MM.1S (cell line): ENCODE results near the gene ADTRP.

Experiments used
- CTCF ChIP-seq: fragments of 300-600 bp; sonication (generic); IDR thresholded peaks from 2 replicates; pipeline ENCODE4 v1.5.1; 2016; ENCODE audit warnings: antibody characterized with exemption, low read length, mixed read lengths
- EZH2phosphoT487 ChIP-seq: fragments of 300-600 bp; sonication (generic); IDR thresholded peaks from 2 replicates; pipeline ENCODE4 v1.6.1; 2018; ENCODE audit warnings: antibody characterized with exemption, low read length

DNA sequence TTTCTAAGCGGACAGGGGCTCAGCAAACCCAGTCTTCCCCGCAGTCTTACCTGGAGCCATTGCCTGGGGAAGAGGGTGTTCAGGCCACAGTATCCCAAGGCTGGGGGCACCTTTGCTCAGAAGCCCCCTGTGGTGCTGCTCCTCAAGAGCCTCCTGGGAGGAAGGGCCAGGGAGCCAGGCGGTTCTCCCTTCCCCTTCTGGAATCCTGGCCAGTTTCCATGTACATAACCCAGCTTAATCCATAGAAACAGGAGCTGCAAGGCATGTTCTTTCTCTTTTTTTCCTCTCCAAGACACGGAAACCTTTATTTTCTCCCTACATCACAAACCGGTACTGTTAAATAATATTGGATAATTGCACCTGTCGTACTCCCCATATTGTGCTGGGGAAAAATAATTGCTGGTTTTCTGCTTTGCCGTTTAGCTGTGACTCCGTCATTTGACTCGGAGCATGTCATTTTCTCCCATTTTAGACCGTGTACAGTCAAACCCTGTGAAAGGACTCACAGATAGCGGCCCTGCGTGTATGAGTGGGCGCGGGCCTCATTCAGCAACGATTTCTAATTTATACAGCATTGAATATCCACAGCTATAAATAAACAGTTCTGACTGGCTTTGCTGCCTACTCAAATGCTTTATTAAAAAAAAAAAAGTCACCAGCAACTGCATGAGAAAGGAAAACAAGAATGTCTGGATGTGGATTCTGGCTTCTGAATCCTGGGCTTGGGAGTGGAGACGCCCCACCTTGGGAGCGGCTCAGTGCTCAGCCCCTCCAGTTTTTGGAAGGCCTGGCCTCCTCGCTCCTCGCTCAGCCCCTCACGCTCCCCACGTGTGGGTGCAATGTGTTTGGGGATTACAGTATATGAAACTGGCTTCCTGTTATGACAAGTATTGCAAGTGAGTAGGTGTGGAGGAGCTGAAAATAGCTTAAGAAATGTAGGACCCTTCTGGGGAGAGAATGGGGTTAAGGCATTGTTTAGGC is 67.3 kb downstream of the ADTRP start:
- TF ChIP-seq CTCF (no peak), EZH2phosphoT487 (no peak)
